B cell (primary cell): ENCODE measurements around the gene MAN2B2. TPM values are rescaled to one million over a fixed set of nuclear protein-coding genes. Genes with fewer than 3 reads are reported as not detected.

Source experiments
- ATAC-seq: fragments of 200-7000 bp; cut with Tn5 transposase; one replicate; pipeline ENCODE4 v1.10.0; 2021; ENCODE audit warnings: low read depth, mild to moderate bottlenecking, moderate number of reproducible peaks, moderate library complexity
- CTCF ChIA-PET: fragments of 350-600 bp; sonication (Branson Sonifier 250); formaldehyde crosslinking; loops from one replicate; lab custom pipeline; 2021; ENCODE audit warnings: antibody characterized with exemption, inconsistent platforms; lab: Charles Lee
- POLR2A ChIA-PET: fragments of 350-600 bp; sonication (Branson Sonifier 250); formaldehyde crosslinking; loops from one replicate; lab custom pipeline; 2021; ENCODE audit warnings: antibody characterized with exemption; lab: Charles Lee
- DNase-seq: peaks from one replicate; pipeline ENCODE4 v3.0.0; 2013
- H2AFZ ChIP-seq: 2 replicates; pipeline ENCODE4 v1.6.1; 2012; ENCODE audit warnings: mild to moderate bottlenecking, low read depth, low read length; ENCODE audit not compliant: insufficient read depth, poor library complexity, severe bottlenecking
- H3K27ac ChIP-seq, 2 donors: 1 replicate in 1 of 2; 2 replicates in 1 of 2; pipeline ENCODE4 v1.5.1; 2012 to 2013; ENCODE audit warnings: low read length in 2 of 2, mild to moderate bottlenecking in 2 of 2, moderate library complexity in 1 of 2
- H3K27me3 ChIP-seq, 4 experiments: fragments of 200-600 bp in 1 of 4; sonication (generic) in 1 of 4; replicated peaks in 1 of 4; 1 replicate in 2 of 4; 2 replicates in 2 of 4; pipeline versions ENCODE4 v1.6.1 to v1.7.0; 2013 to 2016; ENCODE audit warnings: low read length in 3 of 4, mild to moderate bottlenecking in 2 of 4, mixed read lengths in 1 of 4, moderate library complexity in 1 of 4; ENCODE audit not compliant: insufficient read depth in 4 of 4, control insufficient read depth in 3 of 4; ENCODE audit errors: control extremely low read depth in 1 of 4
- H3K36me3 ChIP-seq, 2 experiments: replicated peaks in 1 of 2; 1 replicate in 1 of 2; 2 replicates in 1 of 2; pipeline versions ENCODE4 v1.6.1 to v1.7.1; 2013; ENCODE audit warnings: low read length in 1 of 2; ENCODE audit not compliant: insufficient read depth in 2 of 2, control insufficient read depth in 1 of 2; ENCODE audit errors: control extremely low read depth in 1 of 2, extremely low read depth in 1 of 2
- H3K4me1 ChIP-seq, 2 donors: fragments of 200-600 bp in 1 of 2; sonication (generic) in 1 of 2; 1 replicate in 1 of 2; 2 replicates in 1 of 2; pipeline versions ENCODE4 v1.5.1 to v1.6.1; 2013 to 2017; ENCODE audit warnings: low read length in 2 of 2; ENCODE audit not compliant: control insufficient read depth in 2 of 2, insufficient read depth in 2 of 2
- H3K4me2 ChIP-seq: replicated peaks from 2 replicates; pipeline ENCODE3; 2012; ENCODE audit warnings: mild to moderate bottlenecking, low read depth, low read length; ENCODE audit not compliant: poor library complexity, severe bottlenecking
- H3K4me3 ChIP-seq, 5 experiments: fragments of 200-600 bp in 1 of 5; sonication (generic) in 1 of 5; 1 replicate in 3 of 5; 2 replicates in 2 of 5; pipeline versions ENCODE4 v1.5.1 to v1.7.0; 2011 to 2016; ENCODE audit warnings: low read length in 4 of 5, mild to moderate bottlenecking in 4 of 5, low read depth in 2 of 5, control low read depth in 1 of 5, moderate library complexity in 1 of 5; ENCODE audit not compliant: insufficient read depth in 1 of 5; ENCODE audit errors: control extremely low read depth in 1 of 5, extremely low read depth in 1 of 5
- H3K79me2 ChIP-seq: fragments of 200-600 bp; sonication (generic); one replicate; pipeline ENCODE4 v1.6.0; 2016; ENCODE audit warnings: low read length; ENCODE audit not compliant: control insufficient read depth, insufficient read depth
- H3K9ac ChIP-seq: fragments of 200-600 bp; sonication (generic); 2 replicates; pipeline ENCODE4 v1.6.1; 2017; ENCODE audit warnings: mild to moderate bottlenecking, low read length, moderate library complexity
- H3K9me3 ChIP-seq, 3 donors: one replicate each; pipeline versions ENCODE4 v1.6.1 to v1.7.1; 2013; ENCODE audit warnings: low read length in 2 of 3; ENCODE audit not compliant: control insufficient read depth in 2 of 3, insufficient read depth in 1 of 3; ENCODE audit errors: control extremely low read depth in 1 of 3
- H4K20me1 ChIP-seq: 2 replicates; pipeline ENCODE4 v1.6.0; 2012; ENCODE audit warnings: mild to moderate bottlenecking, low read length; ENCODE audit not compliant: insufficient read depth, control insufficient read depth, poor library complexity, severe bottlenecking
- H3K27ac Mint-ChIP-seq: one replicate; pipeline ENCODE4 v1.8.0; 2021; ENCODE audit warnings: mixed read lengths
- H3K27me3 Mint-ChIP-seq: one replicate; pipeline ENCODE4 v1.8.0; 2021; ENCODE audit warnings: mixed read lengths
- H3K4me1 Mint-ChIP-seq: one replicate; pipeline ENCODE4 v1.8.0; 2021; ENCODE audit warnings: mixed read lengths
- H3K4me3 Mint-ChIP-seq: one replicate; pipeline ENCODE4 v1.8.0; 2021; ENCODE audit warnings: mixed read lengths
- H3K9me3 Mint-ChIP-seq: one replicate; pipeline ENCODE4 v1.8.0; 2022; ENCODE audit warnings: mixed read lengths; ENCODE audit not compliant: insufficient read depth
- CTCF ChIP-seq: fragments of 200-600 bp; IDR thresholded peaks from one replicate; pipeline ENCODE4 v1.8.0; 2022; ENCODE audit warnings: antibody characterized with exemption, mild to moderate bottlenecking
- EZH2 ChIP-seq: IDR thresholded peaks from 2 replicates; pipeline ENCODE4 v1.6.1; 2012; ENCODE audit warnings: borderline replicate concordance, low read depth, mild to moderate bottlenecking, moderate library complexity, low read length; ENCODE audit not compliant: insufficient read depth, poor library complexity, severe bottlenecking
- WGBS: methylation state at CpG from one replicate; pipeline ENCODE4 v1.1.5; 2013; ENCODE audit warnings: missing lambda C conversion rate; ENCODE audit not compliant: insufficient coverage; 5-methylcytosine and 5-hydroxymethylcytosine counted together
- intact Hi-C: fragments of 100-400 bp; cut with micrococcal nuclease; formaldehyde crosslinking; loops from one replicate; pipeline ENCODE4 v1.10.0; 2022
- polyA plus RNA-seq: library from polyadenylated mRNA; depleted of rRNA; stranded (reverse); fragments of >200 nt; gene quantifications from 2 replicates; pipeline ENCODE4 v1.2.3, GENCODE V29; 2012
- total RNA-seq, 2 donors: library from RNA; stranded (reverse); fragments of 120-200 nt in 1 of 2; gene quantifications; 1 replicate in 1 of 2; 2 replicates in 1 of 2; pipeline versions ENCODE4 v1.2.3 to v1.2.4, GENCODE V29; 2013 to 2022

The MAN2B2 gene
- total and polyA plus RNA-seq, 2 donors (not counting 1 experiment from before 2014, with no cell fraction given), result 35.0 to 37.0 TPM

- H3K4me3 Mint-ChIP-seq, result no peak overlapping the region
- peaks cover 0 to 62% of the 10 kb centered on the region in 2 experiments for H3K36me3 ChIP-seq
- ChIA-PET CTCF (no interaction called here), POLR2A (no interaction called here)
- intact Hi-C loops, result no loop called here
- peaks cover 0 to 2% (median 0%) of the 10 kb centered on the region in 3 donors for H3K9me3 ChIP-seq
- H3K27ac Mint-ChIP-seq, result no peak overlapping the region
- no peaks in the 10 kb centered on the region for H3K79me2 ChIP-seq
- 100% methylated on average over 15 of the region's 22 CpGs for WGBS
- peaks cover 0 to 12% of the 10 kb centered on the region in 2 donors for H3K4me1 ChIP-seq
- no peaks in the 10 kb centered on the region for H3K9me3 Mint-ChIP-seq
- H3K27ac ChIP-seq, result no peak overlapping the region
- peaks cover 8% of the 10 kb centered on the region for H3K4me1 Mint-ChIP-seq
- ATAC-seq, result no peak
- TF ChIP-seq EZH2 (no peak), CTCF (no peak)
- no peaks in the 10 kb centered on the region for H3K27me3 ChIP-seq
- H3K4me2 ChIP-seq, result no peak overlapping the region
- no peak overlapping the region for H2AFZ ChIP-seq
- no peak overlapping the region for H3K4me3 ChIP-seq
- no peak for DNase-seq
- no peak overlapping the region for H3K9ac ChIP-seq
- no peaks in the 10 kb centered on the region for H3K27me3 Mint-ChIP-seq
- no peaks in the 10 kb centered on the region for H4K20me1 ChIP-seq
Observed at GRCh38 chr4:6594341-6594740, 19.4 kb downstream of the MAN2B2 start.

DNA sequence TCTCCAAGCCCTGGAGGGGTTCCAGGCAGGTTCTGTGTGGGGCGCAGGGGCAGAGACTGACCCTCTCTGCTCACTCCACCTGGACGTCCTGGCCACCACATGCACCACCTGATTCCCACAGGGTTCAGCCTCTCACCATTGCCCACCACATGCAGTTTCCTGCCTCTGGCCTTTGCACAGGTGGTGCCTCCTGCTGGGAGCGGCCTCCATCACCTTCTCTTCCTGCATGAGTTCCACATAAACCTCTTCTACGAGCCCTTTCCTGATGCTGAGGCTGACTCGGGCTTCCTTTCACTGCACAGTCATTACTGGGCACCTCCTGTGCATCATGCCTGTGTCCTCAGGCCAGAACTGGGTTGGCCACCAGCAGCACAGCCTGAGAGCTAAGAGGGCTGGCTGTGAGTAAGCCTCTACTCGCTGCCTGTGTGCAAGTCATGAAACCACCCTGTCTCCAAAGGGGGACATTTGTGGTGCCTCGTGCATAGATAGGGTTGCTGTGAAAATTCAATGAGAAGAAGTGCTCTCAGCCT, 19.9 kb downstream of the MAN2B2 start:
- Histone ChIP-seq H3K27me3 (no peaks in the 10 kb centered on the region), H3K79me2 (no peaks in the 10 kb centered on the region), H2AFZ (no peak overlapping the region), H3K9me3 (peaks cover 0 to 2% (median 0%) of the 10 kb centered on the region in 3 donors), H3K4me3 (no peak overlapping the region), H3K9ac (no peak overlapping the region), H3K4me1 (peaks cover 0 to 12% of the 10 kb centered on the region in 2 donors), H3K4me2 (no peak overlapping the region), H3K27ac (no peak overlapping the region), H4K20me1 (no peaks in the 10 kb centered on the region), H3K36me3 (peaks cover 3 to 66% of the 10 kb centered on the region in 2 experiments)
- intact Hi-C loops, result no loop called here
- DNase-seq (no peak), ATAC-seq (no peak)
- ChIA-PET POLR2A (no interaction called here), CTCF (no interaction called here)
- H3K27ac Mint-ChIP-seq, result no peak overlapping the region
- H3K27me3 Mint-ChIP-seq, result no peaks in the 10 kb centered on the region
- no peak overlapping the region for H3K4me3 Mint-ChIP-seq
- 93% methylated on average over 7 of the region's 7 CpGs for WGBS
- no peaks in the 10 kb centered on the region for H3K9me3 Mint-ChIP-seq
- TF ChIP-seq CTCF (no peak), EZH2 (no peak)
- H3K4me1 Mint-ChIP-seq, result peaks cover 8% of the 10 kb centered on the region
